PC-9 (cell line): Measurements from ENCODE around the gene SCAF1.

Experiments
- CTCF ChIP-seq: fragments of 200-600 bp; sonication (generic); conservative IDR thresholded peaks from 2 replicates; pipeline ENCODE4 v1.6.1; 2017; ENCODE audit warnings: mixed run types, antibody characterized with exemption, mild to moderate bottlenecking, moderate library complexity
- EZH2 ChIP-seq: fragments of 200-600 bp; sonication (generic); IDR thresholded peaks from 2 replicates; pipeline ENCODE4 v1.8.0; 2017; ENCODE audit warnings: antibody characterized with exemption, low read depth

- TF ChIP-seq CTCF, result no peak
- no peak for TF ChIP-seq EZH2
Measured at GRCh38 chr19:49652551-49653465, 10.8 kb downstream of the SCAF1 start.
